Measurements from ENCODE around the gene EXOC4.
"Not testable (repeated sequence)": the region's sequence is repeated elsewhere in the genome, so short reads cannot be mapped to it uniquely, and the experiment has no call there.

The EXOC4 gene

DNA sequence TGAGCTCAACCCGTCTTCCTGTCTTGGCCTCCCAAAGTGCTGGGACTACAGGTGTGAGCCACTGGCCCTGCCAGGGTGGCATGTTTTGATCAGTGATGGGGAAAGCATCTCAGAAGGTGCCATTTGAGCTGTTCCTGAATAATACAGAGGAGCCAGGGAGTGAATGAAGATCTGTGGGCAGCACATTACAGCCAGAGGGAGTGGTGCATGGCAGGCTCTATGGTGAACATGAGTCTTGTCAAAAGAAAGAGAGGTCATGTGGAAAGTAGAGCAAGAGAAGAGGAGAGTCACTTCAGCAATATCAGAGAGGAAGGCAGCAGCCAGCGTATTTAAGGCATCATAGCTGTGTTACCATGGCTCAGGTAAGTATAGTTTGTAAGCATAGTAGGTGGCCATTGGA lies 598.5 kb downstream of the EXOC4 start:
- no peak for DNase-seq

DNA sequence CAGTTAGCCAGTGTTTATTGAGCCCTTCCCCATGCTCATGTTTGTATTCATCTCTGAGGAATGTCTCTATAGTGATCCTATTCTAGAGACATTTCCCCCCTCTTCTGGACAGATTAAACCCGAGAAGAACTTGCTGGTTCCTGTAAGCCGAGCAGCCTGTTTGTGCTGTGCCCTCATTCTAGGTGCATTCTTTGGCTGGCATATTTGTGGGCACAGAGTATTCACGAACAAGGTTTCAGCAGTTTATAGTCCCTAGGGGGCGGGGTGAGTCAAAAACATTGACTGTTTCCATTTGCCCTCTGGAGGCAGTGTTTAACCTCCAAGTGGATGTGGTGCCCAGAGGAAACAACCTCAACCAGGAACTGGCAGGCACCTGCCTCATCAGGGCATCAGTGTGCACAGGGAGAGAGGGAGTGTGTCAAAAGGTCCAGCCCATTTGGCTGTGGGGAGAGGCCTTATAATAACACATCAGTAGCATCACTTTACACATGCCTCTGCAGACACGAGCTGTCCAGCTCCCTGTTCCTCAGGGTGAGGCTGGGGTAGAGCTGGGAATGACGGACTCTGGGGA lies 600.9 kb downstream of the EXOC4 start:
- no peak for DNase-seq

DNA sequence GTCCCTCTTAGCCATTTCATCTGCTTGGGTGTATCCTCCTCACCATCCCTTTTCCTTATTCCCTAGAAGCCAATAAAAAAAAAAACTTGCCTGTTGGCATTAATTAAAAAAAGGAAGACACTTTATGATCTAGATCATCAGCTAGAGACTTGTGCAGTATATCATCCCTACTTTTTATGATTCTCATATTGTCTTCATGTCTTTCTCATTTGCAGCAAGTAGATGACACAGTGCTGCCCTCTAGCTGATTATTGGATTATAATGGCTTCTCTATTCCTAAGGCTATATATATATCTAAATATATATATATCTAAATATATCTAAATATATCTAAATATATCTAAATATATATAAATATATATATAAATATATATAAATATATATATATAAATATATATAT lies 601.9 kb downstream of the EXOC4 start:
- peak; percentile 35 for DNase-seq

DNA sequence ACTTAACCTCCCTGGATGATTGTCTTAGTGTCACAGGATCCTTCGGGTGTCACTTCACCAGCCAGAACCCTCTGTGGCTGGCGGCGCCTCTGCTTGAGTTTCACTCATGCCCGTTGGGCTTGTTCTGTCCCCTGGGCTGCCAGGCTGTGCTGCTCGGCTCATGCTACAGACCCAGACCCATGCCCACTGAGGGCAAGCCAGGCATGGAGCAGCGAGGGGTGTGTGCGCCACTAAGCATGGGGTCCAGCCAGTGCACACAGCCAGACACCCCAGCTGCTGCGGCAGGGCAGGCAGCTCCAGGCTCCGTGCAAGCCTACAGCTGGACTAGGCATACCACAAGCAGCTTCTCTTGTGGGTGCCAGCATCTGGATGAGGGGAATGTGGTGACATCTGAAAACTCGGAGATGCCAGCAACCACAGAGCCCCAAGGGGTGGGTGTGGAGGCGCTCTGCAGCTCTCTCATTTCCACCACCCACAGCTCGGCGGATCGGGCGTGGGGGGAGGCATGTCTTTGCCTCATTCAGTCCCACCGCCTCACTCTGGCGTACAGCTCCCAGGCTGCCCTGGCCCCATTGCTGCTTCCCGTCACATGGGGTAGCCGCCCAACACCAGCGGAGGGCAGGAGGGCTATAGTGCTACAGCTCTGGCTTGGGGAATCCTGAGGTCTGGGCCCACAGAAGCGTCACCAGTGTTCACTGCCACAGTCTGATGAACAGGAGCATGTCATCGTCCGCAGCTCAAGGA lies 604.7 kb downstream of the EXOC4 start:
- DNase-seq: no peak

DNA sequence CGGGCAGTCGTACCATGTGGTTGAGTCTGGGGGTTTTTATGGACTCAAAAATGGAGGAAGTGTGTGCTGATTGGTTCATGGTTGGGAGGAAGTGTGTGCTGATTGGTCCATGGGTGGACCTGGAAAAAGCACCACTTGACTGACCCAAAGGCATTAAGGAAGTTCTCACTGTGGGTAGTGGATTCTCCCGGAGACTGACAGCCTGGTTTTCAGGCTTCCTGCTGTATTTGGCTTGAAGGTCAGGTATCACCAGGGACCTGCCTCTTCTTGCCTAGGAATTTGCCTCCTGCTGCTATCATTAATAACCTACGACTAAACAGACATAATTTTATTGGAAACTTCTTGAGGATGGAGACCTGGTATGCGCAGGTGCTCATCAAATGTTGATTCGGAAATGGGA lies 605.4 kb downstream of the EXOC4 start:
- no peak for DNase-seq

DNA sequence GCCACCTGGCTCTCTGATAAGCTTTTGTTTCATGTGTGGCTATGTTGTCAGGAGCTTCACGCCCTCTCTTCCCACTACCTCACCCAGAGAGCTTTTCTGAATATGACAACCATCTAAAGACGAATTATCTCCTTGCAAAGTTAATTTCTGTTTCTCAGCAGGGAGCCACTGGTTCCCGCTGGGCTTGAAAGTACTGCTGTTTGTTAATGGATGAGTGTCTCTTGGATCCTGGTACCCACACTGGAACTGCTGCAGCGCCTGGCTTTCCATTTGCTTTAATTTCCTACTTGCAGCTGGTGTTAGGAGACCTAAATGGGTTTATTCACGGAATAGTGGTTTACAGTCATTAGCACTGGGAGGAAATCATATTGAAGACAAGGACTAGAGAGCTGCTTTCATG lies 606.4 kb downstream of the EXOC4 start:
- DNase-seq: no peak

DNA sequence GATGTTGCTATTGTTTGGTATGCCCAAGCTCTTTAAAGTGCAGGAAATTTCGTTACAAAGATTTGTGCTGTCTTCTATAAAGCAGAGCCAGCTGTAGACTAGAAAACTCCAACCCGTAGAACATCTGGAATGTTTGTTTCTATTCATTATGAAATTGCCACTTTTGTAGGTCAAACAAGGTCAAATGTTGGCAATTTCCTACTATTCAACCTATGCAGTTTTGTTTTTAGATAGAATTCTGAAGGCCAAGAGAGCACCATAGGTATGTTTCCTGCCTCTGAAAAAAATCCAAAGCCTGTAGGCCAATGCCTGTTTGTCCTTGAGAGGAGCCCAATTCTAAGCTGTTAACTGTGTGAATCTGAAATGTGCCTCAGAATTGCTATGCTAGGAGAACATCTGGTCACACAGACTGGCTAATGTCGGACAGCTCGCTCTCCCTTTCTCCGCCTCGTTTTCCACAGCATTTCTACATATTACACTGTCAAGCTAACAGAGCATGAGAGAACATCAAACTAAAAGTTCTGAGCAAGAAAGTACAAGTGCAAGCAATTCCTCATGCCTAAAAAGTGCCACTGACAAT lies 607.1 kb downstream of the EXOC4 start:
- no peak for DNase-seq

DNA sequence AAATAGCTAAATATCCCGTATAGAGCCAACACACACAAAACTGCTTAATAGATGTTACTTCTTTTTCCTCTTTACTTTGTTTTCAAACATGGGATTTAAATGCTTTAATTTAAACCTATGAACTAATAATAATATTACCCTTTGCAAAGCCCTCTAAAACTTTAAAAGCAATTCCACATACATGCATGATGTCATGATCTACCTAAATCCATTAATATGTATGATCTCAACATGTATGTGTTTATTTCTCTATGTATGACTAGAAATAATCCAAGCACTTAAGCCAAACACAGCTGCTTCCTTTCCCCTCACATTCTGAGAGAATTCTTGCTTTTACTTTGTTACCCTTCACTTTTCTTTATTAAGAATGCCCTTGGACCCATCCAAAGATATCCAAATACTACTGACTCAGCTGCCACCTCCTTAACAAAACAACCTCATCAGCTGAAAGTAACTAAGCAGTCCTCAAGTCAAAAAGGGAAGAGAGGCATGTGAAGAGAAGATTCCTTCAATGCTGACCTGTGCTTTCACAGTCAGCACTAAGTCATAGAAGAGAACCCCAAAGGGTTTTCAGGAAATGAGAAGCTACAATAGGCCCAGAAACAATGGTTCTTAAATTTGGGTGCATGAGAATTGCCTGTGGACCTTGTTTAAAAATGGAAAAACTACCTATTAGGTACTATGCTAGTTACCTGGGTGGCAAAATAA lies 607.9 kb downstream of the EXOC4 start:
- DNase-seq: no peak

DNA sequence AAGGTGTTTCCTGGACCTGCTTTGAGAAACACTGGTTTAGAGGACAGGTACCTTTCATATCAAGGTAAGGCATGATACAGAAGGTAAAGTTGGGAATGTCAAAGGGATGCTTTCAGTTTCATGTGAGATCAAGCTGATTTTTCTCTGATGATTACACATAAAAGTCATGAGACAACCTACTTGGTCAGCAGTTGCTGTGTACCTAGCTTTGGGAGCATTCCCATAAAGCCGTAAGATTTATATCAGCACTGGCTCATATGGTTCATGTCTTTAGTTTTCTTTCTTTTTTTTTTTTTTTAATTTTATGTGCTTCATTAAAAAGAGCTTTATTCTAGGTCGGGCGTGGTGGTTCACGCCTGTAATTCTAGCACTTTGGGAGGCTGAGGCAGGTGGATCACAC lies 609.0 kb downstream of the EXOC4 start:
- no peak for DNase-seq

DNA sequence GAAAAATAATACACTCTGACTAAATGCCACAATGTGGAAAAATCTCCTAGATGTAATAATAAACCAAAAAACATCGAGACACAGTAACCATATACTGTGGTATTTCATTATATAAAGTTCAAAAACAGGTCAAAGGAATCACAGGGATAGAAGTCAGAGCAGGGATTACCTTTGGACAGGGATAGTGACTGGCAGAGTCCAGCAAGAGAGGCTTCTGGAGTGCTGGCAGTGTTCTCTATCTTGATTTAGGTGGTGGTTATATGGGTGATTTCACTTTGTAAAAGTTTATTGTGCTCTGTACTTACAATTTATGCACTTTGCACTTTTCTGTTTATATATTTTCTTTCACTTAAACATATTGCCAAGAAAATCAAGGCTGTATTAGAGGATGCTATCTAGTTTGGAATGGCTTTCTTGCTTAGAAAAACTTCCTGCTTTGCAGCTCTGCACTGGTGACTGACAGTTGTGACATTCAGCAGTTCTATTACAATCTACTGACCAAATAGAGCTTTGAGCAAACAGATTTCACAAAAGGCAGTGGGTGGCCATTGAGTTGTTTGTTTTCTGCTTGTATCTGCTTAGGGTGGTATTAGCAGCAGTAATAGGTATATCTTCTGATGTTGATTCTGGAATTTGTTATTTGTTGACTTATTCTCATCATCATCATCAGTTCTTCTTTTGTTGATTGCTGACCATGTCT lies 610.6 kb downstream of the EXOC4 start:
- no peak for DNase-seq

DNA sequence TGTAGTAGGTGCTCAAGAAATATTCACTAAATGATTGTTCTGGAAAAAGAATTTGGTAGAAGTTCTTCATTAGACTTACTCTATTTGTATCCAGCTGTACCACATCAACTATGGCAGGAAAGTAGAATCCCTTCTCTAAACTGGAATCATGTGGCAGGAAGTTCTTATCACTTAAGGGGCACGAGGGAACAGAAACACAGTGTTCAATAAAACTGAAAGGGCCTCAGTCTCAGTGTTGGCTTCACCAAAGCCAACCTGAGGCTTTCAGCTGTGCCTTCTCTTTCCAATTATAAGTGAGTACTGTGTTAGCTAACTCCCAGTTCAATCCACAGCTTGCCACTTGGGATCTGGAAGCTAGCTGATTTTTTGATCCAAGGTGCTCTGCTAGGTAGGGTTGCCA lies 616.7 kb downstream of the EXOC4 start:
- DNase-seq: no peak

DNA sequence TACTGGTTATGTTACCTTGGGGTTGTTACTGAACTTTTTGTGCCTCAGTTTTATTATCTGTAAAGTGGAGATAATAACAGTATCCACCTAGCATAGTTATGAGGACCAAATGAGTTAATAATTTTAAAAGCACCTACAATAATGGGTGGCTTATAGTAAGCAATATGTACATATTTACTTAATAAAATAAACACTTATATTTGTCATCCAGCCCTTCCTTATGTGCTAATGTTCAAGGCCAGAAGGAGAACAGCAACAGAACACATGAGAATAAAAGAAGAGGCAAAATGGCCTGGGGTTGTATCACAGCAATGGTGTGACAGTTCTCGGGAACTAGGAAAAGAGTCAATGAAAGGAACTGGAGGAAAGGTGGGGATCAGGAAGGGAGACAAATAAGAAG lies 618.9 kb downstream of the EXOC4 start:
- no peak for DNase-seq

DNA sequence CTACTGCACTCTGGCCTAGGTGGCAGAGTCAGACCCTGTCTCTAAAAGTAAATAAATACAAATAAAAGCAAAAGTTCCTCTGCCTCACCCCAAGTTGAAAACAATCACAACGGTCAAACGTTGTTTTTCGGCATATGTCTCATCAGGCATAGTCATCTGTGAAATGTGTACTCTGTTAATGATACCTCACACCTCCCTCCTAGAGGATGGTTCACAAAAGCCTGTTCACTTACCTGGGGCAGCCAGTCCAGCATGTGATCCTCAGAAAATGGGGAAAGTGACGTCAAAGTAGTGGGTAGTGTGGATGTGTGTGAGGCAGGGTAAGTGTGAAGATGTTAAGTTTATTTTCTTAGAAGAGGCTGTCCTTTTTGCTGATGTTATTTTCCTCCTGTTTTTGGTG lies 620.3 kb downstream of the EXOC4 start:
- no peak for DNase-seq

DNA sequence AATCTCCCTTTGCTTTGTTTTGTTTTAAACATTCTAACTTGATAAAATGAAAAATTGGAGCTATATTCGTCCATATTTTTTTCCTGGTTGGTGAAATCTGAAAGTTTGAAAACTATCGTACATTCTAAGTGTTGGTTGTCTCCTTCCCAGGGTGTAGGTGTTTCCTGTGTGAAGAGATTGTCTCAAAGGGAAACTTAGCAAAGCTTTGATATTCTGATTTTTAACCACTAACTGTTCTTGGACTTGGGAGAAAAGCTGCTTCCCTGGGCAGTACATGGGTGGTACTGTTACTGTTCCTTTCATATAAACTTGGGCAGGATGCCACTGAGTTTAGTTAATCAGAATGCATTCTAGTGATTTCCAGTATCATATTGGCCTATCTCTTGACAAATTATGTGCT lies 620.8 kb downstream of the EXOC4 start:
- no peak for DNase-seq

DNA sequence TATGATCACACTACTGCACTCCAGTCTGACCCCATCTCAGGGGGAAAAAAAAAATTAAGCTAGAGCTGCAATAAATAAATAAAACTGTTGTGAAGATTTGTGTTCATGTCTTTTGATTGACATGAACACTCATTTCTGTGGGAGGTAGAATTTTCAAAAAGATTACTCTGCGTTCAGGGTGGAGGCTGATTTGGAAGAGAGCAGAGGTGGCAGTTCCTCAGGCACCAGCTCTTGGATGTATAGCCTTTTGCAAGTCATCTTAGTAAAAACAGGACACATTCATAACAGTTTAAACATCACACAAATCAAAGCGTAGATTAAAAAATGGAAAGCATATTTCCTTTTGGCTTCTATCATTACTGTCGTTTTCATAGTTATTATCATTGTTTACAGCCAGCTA lies 630.7 kb downstream of the EXOC4 start:
- no peak for DNase-seq

DNA sequence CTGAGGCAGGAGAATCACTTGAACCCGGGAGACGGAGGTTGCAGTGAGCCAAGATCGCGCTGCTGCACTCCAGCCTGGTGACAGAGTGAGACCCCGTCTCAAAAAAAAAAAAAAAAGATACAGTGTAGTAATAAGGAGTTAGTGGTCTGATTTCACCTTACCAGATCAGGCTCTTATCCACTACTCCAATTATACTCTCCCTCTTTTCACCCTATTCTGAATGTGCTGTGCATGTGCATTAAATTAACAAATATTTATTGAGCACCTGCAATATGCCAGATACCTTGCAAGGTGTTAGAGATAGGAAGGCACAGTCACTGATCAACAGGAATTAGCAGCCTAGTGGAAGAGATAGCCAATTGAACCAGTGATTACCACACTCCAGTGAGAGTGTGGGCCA lies 632.3 kb downstream of the EXOC4 start:
- no peak for DNase-seq

DNA sequence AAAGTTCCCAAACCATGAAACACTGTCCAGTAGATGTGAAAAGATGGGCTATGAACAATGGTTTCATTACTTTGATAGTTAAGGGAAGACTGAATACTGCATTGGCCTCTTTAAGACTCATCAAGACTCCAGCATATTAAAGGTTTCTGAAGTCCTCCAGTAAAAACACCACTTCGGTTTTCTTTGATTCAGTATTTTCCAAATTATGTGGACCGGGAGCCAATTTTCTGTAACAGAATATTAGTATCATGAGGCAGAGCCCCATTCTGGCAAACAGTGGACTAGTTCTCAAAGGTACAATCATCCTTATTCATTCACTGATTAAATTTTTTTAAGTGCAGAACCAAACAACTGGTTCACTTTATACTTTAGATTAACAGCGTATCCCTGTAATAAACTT lies 633.2 kb downstream of the EXOC4 start:
- no peak for DNase-seq

DNA sequence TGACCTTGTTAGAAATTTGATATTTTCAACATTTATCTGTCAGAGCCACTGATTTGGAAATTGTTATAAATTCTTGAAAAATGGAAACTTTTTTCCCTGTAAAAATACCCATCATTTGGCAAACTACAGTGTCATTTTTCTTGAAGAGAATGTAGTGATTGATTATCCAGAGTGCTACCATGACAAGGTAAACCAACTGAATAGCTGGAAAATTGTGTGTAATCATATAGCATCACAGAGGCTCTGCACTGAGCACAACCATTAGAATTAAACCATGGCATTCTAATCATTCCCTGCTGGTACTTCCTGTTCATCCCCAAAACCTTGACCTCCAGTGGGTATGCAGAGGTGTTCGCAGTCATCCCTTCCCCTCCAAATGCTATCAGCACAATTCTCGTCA lies 633.9 kb downstream of the EXOC4 start:
- no peak for DNase-seq

DNA sequence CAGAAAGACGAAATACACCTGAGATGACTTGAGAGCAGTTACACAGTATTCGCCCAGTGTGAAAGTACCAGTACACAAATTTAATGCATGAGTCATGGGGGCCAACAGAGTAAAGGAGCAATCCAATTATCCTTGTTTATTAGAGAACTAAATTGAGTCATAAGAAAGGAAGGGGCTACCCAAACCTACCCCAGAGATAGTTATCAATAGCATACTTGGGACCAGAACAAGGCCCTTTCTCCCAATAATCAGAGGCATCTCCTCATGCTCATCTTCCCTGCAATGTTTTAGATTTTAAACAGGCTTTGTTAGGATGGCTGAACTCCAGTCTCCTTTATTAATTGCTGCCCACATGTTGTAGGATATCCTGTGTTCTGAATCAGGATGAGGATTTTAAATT lies 634.6 kb downstream of the EXOC4 start:
- no peak for DNase-seq

DNA sequence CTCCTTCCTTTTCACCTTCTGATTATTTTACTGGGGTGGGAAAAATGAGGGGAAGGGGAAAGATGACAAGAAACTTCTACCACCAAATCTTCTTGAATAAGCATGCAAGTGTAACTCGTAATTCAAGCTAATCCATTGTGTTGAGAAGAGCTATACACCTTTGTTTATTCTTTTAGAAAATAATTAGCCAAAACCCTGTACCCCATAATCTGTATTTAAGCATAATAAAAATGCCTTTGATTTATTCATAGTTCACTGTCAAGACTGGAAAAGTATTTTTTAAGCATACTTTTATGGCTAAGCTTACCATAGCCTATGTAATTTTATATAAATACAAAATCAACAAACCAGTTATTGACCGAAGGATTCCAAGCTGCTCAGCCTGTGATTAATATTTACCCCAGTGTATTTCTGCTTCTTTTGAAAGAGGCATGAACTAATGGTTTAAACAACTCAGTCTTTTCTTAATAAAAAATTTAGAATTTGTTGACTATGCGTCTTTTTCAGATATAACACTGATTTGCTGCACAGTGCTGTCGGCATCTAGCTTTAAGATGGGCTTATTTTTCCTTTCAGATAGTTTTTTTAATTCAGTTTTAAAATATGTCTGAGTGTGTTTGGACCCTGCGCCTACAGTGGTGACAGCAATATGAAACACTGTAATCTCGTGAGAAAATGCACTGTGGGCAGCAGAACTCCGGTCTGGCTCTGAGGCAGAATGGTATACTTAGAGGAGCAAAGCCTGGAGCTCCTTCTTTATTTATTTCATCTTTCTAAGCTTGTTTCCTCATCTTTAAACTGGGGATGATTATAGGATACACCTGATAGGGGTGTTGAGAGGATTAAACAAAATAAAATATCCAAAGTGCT lies 635.4 kb downstream of the EXOC4 start:
- DNase-seq: no peak

DNA sequence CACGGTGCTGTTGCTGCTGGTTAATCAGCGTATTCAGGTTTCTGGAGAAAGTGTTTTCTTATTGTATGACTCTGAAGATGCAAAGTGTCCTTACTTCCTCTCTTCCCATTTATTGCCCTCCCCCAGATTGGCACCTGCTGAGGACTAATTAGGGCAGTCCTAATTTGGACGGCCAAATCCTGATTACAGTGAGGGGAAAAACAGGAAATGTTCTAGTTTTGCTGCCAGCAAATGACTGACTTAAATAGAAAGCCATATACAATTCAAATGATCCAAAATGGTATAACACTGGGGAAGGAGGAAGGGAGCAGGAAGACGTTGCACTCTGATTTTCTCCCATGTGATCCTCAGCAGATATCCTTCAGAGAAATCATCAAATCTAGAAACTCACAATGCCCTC lies 651.9 kb downstream of the EXOC4 start:
- DNase-seq: no peak

DNA sequence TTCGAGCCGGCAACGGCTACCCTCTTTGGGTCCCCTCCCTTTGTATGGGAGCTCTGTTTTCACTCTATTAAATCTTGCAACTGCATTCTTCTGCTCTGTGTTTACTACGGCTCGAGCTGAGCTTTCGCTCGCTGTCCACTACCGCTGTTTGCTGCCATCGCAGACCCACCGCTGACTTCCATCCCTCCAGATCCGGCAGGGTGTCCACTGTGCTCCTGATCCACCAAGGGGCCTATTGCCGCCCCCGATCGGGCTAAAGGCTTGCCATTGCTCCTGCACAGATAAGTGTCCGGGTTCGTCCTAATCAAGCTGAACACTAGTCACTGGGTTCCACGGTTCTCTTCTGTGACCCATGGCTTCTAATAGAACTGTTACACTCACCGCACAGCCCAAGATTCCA lies 653.7 kb downstream of the EXOC4 start:
- DNase-seq: not testable (repeated sequence)

DNA sequence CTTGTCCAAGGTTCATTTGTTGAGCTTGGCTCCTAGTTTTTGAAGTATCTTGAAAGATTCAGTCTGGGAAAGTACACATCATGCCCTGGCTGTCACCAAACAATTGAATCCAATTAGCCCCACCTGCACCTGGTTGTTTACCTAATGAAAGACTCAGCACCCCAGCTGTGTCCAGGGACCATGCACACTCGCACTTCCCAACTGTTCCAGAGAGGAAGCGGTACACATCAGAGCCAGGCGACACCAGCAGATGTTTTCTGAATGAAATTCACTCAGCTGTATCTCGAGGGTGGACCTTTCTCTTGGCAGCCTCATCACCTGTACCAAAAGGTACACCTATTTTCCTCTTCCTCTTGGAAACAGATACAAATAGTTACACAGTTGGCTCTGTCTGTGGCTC lies 657.9 kb downstream of the EXOC4 start:
- DNase-seq: no peak
